ENCODE measurements around the gene FGF8. TPM values are rescaled to one million over a fixed set of nuclear protein-coding genes. Genes with fewer than 3 reads are reported as not detected.

The FGF8 gene
- total and polyA plus RNA-seq, 7 donors = not detected

DNA sequence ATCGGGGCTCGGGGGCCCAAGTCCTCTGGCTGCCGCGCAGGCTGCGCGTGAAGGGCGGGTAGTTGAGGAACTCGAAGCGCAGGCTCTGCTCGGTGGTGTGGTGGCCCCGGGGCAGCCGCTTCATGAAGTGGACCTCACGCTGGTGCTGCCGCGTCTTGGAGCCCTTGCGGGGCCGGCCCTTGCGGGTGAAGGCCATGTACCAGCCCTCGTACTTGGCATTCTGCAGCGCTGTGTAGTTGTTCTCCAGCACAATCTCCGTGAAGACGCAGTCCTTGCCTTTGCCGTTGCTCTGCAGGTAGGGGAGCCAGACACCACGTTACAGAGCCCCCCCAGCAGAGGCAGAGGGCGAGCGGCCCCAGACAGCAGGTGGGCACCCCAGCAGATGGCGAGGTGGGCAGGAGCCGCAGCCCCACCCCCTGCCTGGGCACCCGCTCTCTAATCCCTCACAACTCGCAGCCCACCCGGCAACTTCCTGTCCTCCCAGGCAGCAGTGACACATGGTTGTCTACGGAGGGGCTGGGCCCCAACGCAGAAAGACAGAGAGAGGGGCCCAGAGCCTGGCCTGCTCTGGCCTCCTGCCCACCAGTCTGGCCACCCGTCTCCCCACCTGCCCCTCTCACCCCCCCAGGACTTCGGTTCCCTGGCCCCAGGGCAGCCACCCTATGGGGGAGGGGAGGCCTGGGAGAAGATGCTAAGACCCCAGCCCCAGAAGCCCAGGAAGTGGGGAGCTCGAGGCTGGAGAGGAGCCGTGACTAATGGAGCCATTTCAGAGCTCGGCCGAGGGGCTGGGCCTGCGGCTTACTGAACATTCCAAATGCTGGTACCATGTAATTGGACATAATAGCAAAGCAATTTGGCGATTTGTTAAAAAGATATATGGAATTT is 5.3 kb downstream of the FGF8 start:
- intact Hi-C loops (cut with DNase I) = no loop called here
- WGBS, 3 donors = 62 to 69% (median 64%) methylated on average over 39 to 41 of the region's 41 CpGs
- H3K4me3 ChIP-seq = no peak overlapping the region
- no peak overlapping the region for H3K27ac ChIP-seq
- H3K4me1 ChIP-seq = no peaks in the 10 kb centered on the region
- peaks cover 0 to 59% (median 27%) of the 10 kb centered on the region in 3 donors for H3K27me3 ChIP-seq (ENCODE audit: insufficient read depth in 3 of 3, low read length in 2 of 3)
- H3K36me3 ChIP-seq (ENCODE audit: insufficient read depth in 1 of 2, low read depth in 1 of 2) = no peaks in the 10 kb centered on the region
- no peak for TF ChIP-seq CTCF (IDR thresholded peaks at IDR 0.05)
- no peaks in the 10 kb centered on the region for H3K9me3 ChIP-seq
- DNase-seq (no peak), ATAC-seq (no peak)

- no peak for DNase-seq
- TF ChIP-seq CTCF (IDR thresholded peaks at IDR 0.05) = no peak
- no peaks in the 10 kb centered on the region for H3K36me3 ChIP-seq (ENCODE audit: insufficient read depth in 1 of 2, low read depth in 1 of 2)
- WGBS, 3 donors = 81 to 91% (median 84%) methylated on average over 5 of the region's 5 CpGs
- no peak overlapping the region for H3K27ac ChIP-seq
- H3K27me3 ChIP-seq (ENCODE audit: insufficient read depth in 3 of 3, low read length in 2 of 3) = peaks cover 0 to 50% (median 18%) of the 10 kb centered on the region in 3 donors
- no peaks in the 10 kb centered on the region for H3K9me3 ChIP-seq
- ATAC-seq = no peak
- H3K4me3 ChIP-seq = no peak overlapping the region
- intact Hi-C loops (cut with DNase I) = loop anchor here in 1 of 2 donors (5.0 kb wide), 1 partner anchor 157 kb away; no protein-coding TSS in a partner anchor
- no peaks in the 10 kb centered on the region for H3K4me1 ChIP-seq
These were observed 6.3 kb downstream of the FGF8 start for GRCh38 chr10:101769541-101770180.

- no peak overlapping the region for H3K4me3 ChIP-seq
- H3K27ac ChIP-seq = no peak overlapping the region
- no peak for TF ChIP-seq CTCF (IDR thresholded peaks at IDR 0.05)
- no peaks in the 10 kb centered on the region for H3K4me1 ChIP-seq
- peaks cover 0 to 42% (median 10%) of the 10 kb centered on the region in 3 donors for H3K27me3 ChIP-seq (ENCODE audit: insufficient read depth in 3 of 3, low read length in 2 of 3)
- no peak for ATAC-seq
- intact Hi-C loops (cut with DNase I) = loop anchor here in 1 of 2 donors (5.0 kb wide), 1 partner anchor 156 kb away; no protein-coding TSS in a partner anchor
- H3K36me3 ChIP-seq (ENCODE audit: insufficient read depth in 1 of 2, low read depth in 1 of 2) = no peaks in the 10 kb centered on the region
- H3K9me3 ChIP-seq = no peaks in the 10 kb centered on the region
- WGBS, 3 donors = 74 to 81% (median 79%) methylated on average over 8 of the region's 8 CpGs
- no peak for DNase-seq
These were observed 7.1 kb downstream of the FGF8 start for GRCh38 chr10:101768791-101769170.

GRCh38 chr10:101767966-101768790 is 7.7 kb downstream of the FGF8 start:
- no peak overlapping the region for H3K4me3 ChIP-seq
- no peak for DNase-seq
- no peaks in the 10 kb centered on the region for H3K36me3 ChIP-seq (ENCODE audit: insufficient read depth in 1 of 2, low read depth in 1 of 2)
- intact Hi-C loops (cut with DNase I) = loop anchor here in 1 of 2 donors (5.0 kb wide), 1 partner anchor 156 kb away; no protein-coding TSS in a partner anchor
- no peaks in the 10 kb centered on the region for H3K9me3 ChIP-seq
- H3K27ac ChIP-seq = no peak overlapping the region
- H3K4me1 ChIP-seq = no peaks in the 10 kb centered on the region
- ATAC-seq = no peak
- WGBS, 3 donors = 58 to 64% (median 61%) methylated on average over 14 of the region's 14 CpGs
- peaks cover 0 to 39% (median 6%) of the 10 kb centered on the region in 3 donors for H3K27me3 ChIP-seq (ENCODE audit: insufficient read depth in 3 of 3, low read length in 2 of 3)
- TF ChIP-seq CTCF (IDR thresholded peaks at IDR 0.05) = no peak
